Measurements from ENCODE around the gene GDI2. TPM values are rescaled to one million over a fixed set of nuclear protein-coding genes. Genes with fewer than 3 reads are reported as not detected.

GDI2 gene
- polyA plus RNA-seq, 4 donors, result 268 to 368 (median 353) TPM

- DNase-seq (ENCODE audit: low read depth in 4 of 4, low spot score in 3 of 4), result no peak
Measured at GRCh38 chr10:5751601-5752253, 61.5 kb downstream of the GDI2 start.

DNA sequence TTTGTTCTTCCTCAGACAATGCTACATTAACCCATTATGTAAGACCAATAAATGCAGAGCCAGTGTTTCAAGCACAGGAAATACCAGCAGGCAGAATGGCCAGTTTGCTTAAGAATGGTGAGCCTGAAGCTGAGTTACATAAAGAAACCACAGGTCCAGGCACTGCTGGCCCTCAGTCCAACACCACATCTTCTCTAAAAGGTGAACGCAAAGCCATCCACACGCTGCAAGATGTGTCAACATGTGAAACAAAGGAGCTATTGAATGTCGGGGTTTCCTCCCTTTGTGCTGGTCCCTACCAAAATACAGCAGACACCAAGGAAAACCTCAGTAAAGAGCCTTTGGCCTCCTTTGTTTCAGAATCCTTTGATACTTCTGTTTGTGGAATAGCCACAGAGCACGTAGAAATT, 64.8 kb downstream of the GDI2 start:
- DNase-seq (ENCODE audit: low read depth in 4 of 4, low spot score in 3 of 4), result no peak

- no peak for DNase-seq (ENCODE audit: low read depth in 4 of 4, low spot score in 3 of 4)
Measured at GRCh38 chr10:5746197-5746596, 67.0 kb downstream of the GDI2 start.

- no peak for DNase-seq (ENCODE audit: low read depth in 4 of 4, low spot score in 3 of 4)
Measured at GRCh38 chr10:5744849-5745248, 68.4 kb downstream of the GDI2 start.

- DNase-seq (ENCODE audit: low read depth in 4 of 4, low spot score in 3 of 4), result no peak
Measured at GRCh38 chr10:5743736-5744135, 69.5 kb downstream of the GDI2 start.

DNA sequence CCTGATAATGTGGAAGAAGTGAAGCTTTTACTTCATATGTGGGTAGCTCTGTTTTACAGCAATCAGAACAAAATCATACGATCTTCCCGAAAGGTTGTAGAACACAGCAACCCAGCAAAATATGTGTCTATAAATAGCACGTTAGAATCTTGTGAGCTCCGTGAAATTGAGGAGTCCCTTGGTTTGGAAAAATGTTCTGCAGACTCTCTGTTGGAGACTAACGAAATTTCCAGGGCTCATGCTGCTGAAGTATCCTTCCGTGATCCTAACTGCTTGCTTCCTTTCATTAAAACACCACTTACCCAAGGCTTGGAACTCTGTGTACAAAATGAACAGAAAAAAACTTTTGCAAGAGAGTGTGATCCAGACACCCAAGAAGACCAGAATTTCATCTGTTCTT, 71.1 kb downstream of the GDI2 start:
- DNase-seq (ENCODE audit: low read depth in 4 of 4, low spot score in 3 of 4), result no peak

- no peak for DNase-seq (ENCODE audit: low read depth in 4 of 4, low spot score in 3 of 4)
Measured at GRCh38 chr10:5741276-5741675, 72.0 kb downstream of the GDI2 start.

DNA sequence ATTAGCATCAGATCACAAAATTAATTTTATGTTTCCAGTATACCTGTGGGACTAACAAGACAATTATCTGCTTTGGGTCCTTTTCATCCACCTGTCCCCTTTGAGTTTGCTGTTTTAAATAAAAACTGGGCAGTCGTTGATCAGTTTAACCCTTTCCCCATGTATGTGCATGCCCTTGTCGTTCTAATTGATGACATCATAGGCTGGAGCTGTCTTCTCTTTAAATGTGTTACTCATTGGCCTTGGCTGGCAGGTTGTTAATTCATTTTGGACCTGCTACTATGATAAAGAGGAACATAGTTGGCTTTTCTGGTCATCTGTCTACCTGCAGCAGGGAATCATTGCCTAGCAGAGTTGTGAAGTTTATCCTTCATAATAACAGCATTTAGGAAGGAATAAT, 74.8 kb downstream of the GDI2 start:
- no peak for DNase-seq (ENCODE audit: low read depth in 4 of 4, low spot score in 3 of 4)

- no peak for DNase-seq (ENCODE audit: low read depth in 4 of 4, low spot score in 3 of 4)
Measured at GRCh38 chr10:5737352-5737751, 75.9 kb downstream of the GDI2 start.

- no peak for DNase-seq (ENCODE audit: low read depth in 4 of 4, low spot score in 3 of 4)
Measured at GRCh38 chr10:5736591-5736990, 76.6 kb downstream of the GDI2 start.

GRCh38 chr10:5735119-5735518, 78.1 kb downstream of the GDI2 start:
- DNase-seq (ENCODE audit: low read depth in 4 of 4, low spot score in 3 of 4), result no peak

DNA sequence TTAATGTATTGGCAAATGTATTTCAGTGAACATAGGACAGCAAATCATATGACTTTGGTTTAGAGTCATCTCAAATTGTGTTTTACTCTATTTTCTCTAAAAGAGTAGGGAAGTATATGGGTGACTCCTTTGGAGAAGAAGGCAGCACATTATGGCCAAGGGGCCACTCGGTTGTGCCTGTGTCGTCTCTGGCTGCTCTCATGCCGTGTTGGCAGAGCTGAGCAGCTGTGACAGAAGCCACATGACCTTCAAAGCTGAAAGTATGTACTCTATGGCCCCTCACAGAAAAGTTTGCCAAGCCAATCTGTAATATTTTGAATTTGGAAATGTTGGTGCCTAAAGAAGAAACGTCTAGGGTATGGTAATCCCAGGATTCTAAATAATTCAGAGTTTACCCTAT, 81.1 kb downstream of the GDI2 start:
- DNase-seq (ENCODE audit: low read depth in 4 of 4, low spot score in 3 of 4), result no peak

- DNase-seq (ENCODE audit: low read depth in 4 of 4, low spot score in 3 of 4), result no peak
Measured at GRCh38 chr10:5731559-5731958, 81.7 kb downstream of the GDI2 start.

- no peak for DNase-seq (ENCODE audit: low read depth in 4 of 4, low spot score in 3 of 4)
Measured at GRCh38 chr10:5730766-5731165, 82.5 kb downstream of the GDI2 start.

DNA sequence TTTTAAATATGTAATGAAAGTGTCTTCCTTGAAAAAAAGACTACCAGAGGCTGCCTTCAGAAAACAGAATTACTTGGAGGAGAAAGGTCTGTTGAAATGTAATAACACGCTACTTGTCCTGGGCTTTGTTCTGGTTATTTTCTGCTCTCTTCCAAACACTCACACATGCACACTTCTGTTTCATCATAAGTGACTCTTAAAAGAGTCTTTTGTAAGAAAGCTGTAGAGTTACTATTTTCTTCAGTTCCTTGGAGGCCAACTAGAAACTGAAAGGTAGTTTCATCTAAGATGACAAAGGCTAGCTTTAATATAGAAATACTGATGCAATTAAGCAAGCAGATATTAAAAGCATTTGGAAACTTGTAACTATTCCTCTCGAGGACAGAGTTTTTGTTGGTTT, 89.5 kb downstream of the GDI2 start:
- DNase-seq (ENCODE audit: low read depth in 4 of 4, low spot score in 3 of 4), result no peak

DNA sequence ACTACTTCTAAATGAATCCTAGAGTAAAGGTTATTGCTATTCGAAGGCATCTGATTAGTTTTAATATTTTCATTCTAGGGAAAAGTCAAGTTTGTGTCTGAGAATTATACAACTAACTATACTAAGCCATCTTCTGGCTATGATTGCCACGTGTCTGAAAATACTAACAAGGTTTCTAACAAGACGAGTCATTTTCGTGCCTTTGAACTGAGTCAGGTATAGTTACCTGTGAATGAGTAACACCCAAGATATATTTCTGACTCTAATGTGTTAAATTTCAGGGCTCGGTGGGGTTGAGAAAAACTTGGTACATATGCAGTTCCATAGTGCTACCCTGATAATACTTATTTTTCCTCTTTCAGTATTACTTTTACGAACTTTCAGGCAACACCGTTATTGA, 93.1 kb downstream of the GDI2 start:
- DNase-seq (ENCODE audit: low read depth in 4 of 4, low spot score in 3 of 4), result no peak

- DNase-seq (ENCODE audit: low read depth in 4 of 4, low spot score in 3 of 4), result no peak
Measured at GRCh38 chr10:5719546-5719945, 93.7 kb downstream of the GDI2 start.

Other genes starting within 250 kb of the GDI2 start
- gene ASB13, start 146.8 kb downstream of the GDI2 start, polyA plus RNA-seq (ENCODE audit: insufficient read length in 4 of 4), result 10 to 100 TPM; 24.9 to 27.1 (median 26.2) TPM
- 10 to 100 TPM; 31.4 to 41.6 (median 38.0) TPM for gene TASOR2, start 128.6 kb downstream of the GDI2 start, polyA plus RNA-seq (ENCODE audit: insufficient read length in 4 of 4)
- 10 to 100 TPM in 1 of 4 donors, 1 to 10 TPM in 3; 9.2 to 10.7 (median 9.8) TPM for gene ANKRD16, start 76.5 kb upstream of the GDI2 start, polyA plus RNA-seq (ENCODE audit: insufficient read length in 4 of 4)
- 10 to 100 TPM; 66.9 to 71.6 (median 67.1) TPM for gene FBH1, start 76.8 kb upstream of the GDI2 start, polyA plus RNA-seq (ENCODE audit: insufficient read length in 4 of 4)
- 1 to 10 TPM; 1.5 to 2.4 (median 2.0) TPM for gene IL15RA, start 164.1 kb upstream of the GDI2 start, polyA plus RNA-seq (ENCODE audit: insufficient read length in 4 of 4)
- gene IL2RA, start 248.9 kb upstream of the GDI2 start, polyA plus RNA-seq (ENCODE audit: insufficient read length in 4 of 4), result under 1 TPM in 2 of 4 donors, not detected in 2; 0.05 to 0.47 TPM